NOMO-1 treated with dmso at 0.1 percent for 144 hours (cell line): ENCODE measurements around the gene FAAP24.
"Not testable (repeated sequence)": the region's sequence is repeated elsewhere in the genome, so short reads cannot be mapped to it uniquely, and the experiment has no call there.

Source experiments
- DNase-seq: peaks from one replicate; lab custom pipeline; 2025; ENCODE audit not compliant: unreplicated experiment; lab: John Stamatoyannopoulos, UW

The FAAP24 gene

GRCh38 chr19:32971715-32972540, at the start of gene FAAP24, which contains the start of gene CEP89:
Gene FAAP24 (plus strand): TSS chr19:32972242. CDS start chr19:32973197, 955 bp downstream.
Gene CEP89 (minus strand): TSS chr19:32971958. CDS start chr19:32971874, 84 bp downstream.
- peak; percentile 98 for DNase-seq

GRCh38 chr19:32924200-32924599, 47.8 kb upstream of the FAAP24 start:
- no peak for DNase-seq

- no peak for DNase-seq
Observed at GRCh38 chr19:32928806-32929205, 43.2 kb upstream of the FAAP24 start.

- DNase-seq: no peak
Observed at GRCh38 chr19:32930567-32930966, 41.5 kb upstream of the FAAP24 start.

- no peak for DNase-seq
Observed at GRCh38 chr19:32933571-32933970, 38.5 kb upstream of the FAAP24 start.

GRCh38 chr19:32935629-32936028, 36.4 kb upstream of the FAAP24 start:
- no peak for DNase-seq

GRCh38 chr19:32936065-32936464, 36.0 kb upstream of the FAAP24 start:
- no peak for DNase-seq

- DNase-seq: not testable (repeated sequence)
Observed at GRCh38 chr19:32941273-32941672, 30.8 kb upstream of the FAAP24 start.

GRCh38 chr19:32945260-32945659, 26.8 kb upstream of the FAAP24 start:
- DNase-seq: no peak

GRCh38 chr19:32966750-32967149, 5.3 kb upstream of the FAAP24 start:
- no peak for DNase-seq

- DNase-seq: no peak
Observed at GRCh38 chr19:32969549-32969948, 2.5 kb upstream of the FAAP24 start.

- no peak for DNase-seq
Observed at GRCh38 chr19:32971012-32971595, 938 bp upstream of the FAAP24 start.

GRCh38 chr19:32976223-32976805, 4.3 kb downstream of the FAAP24 start:
- DNase-seq: no peak

- no peak for DNase-seq
Observed at GRCh38 chr19:32977280-32977679, 5.2 kb downstream of the FAAP24 start.

- DNase-seq: not testable (repeated sequence)
Observed at GRCh38 chr19:32977813-32978212, 5.8 kb downstream of the FAAP24 start.

- DNase-seq: not testable (repeated sequence)
Observed at GRCh38 chr19:32979807-32980206, 7.8 kb downstream of the FAAP24 start.

GRCh38 chr19:32982488-32982887, 10.4 kb downstream of the FAAP24 start:
- DNase-seq: not testable (repeated sequence)

GRCh38 chr19:32988254-32988653, 16.2 kb downstream of the FAAP24 start:
- DNase-seq: not testable (repeated sequence)

- DNase-seq: no peak
Observed at GRCh38 chr19:32988724-32989123, 16.7 kb downstream of the FAAP24 start.

GRCh38 chr19:32995966-32996365, 23.9 kb downstream of the FAAP24 start:
- DNase-seq: not testable (repeated sequence)

GRCh38 chr19:32997061-32997464, 25.0 kb downstream of the FAAP24 start:
- DNase-seq: not testable (repeated sequence)
